T-helper 1 cell treated with Interleukin-12 subunit alpha and Interleukin-12 subunit beta and Interleukin-4 antibody, amounts not matched to agents 30 μg/mL and 1 μg/mL, for 36 hours (primary cell): ENCODE measurements around the gene TRAPPC2L.

ENCODE experiments used
- H3K27ac Mint-ChIP-seq: one replicate; pipeline ENCODE4 v1.8.0; 2021; ENCODE audit warnings: mild to moderate bottlenecking, mixed read lengths
- H3K27me3 Mint-ChIP-seq: one replicate; pipeline ENCODE4 v1.8.0; 2021; ENCODE audit warnings: low read depth, mixed read lengths
- H3K36me3 Mint-ChIP-seq: one replicate; pipeline ENCODE4 v1.8.0; 2021; ENCODE audit warnings: low read depth, mixed read lengths
- H3K4me1 Mint-ChIP-seq: one replicate; pipeline ENCODE4 v1.8.0; 2021; ENCODE audit warnings: low read depth, mixed read lengths
- H3K4me3 Mint-ChIP-seq: one replicate; pipeline ENCODE4 v1.8.0; 2021; ENCODE audit warnings: mild to moderate bottlenecking, moderate library complexity, mixed read lengths
- H3K9me3 Mint-ChIP-seq: one replicate; pipeline ENCODE4 v1.8.0; 2021; ENCODE audit warnings: mixed read lengths

Gene TRAPPC2L

DNA sequence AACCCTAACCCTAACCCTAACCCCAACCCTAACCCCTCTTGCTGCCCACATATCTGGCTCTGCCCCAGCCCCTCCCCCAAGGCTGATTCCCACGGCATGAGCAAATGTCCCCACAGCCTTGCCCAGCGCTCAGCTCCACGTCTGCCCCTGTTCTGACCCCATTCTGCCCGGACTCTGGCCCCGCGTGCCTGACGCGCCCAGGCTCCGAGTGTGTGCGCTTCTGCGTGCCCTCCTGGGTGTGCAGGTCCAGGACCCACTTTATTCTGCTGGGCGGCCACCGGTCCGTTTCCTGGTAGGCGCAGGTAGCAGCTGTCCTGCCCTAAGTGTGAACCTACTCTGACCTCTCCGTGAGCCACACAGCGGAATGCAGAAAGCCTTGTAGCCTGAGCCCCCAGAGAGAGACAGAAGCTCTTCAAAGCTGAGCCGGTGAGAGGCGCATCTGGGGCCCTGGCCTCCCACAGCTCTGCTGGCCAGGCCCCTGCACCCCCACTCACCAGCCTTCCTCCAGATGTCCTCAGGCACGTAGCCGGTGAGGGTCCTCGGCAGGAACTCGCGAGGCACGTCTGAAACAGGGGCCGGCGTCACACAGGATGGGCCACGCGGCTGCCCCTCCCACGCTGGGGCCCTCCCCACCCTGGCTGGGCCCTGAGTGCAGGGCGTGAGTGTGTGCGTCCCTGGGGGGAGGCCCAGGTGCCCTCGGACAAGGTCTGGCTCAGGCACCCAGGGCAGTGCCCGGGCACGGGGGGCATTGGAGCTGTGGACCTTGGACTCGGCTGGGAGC is 23.5 kb downstream of the TRAPPC2L start:
- H3K4me3 Mint-ChIP-seq: no peak overlapping the region
- no peaks in the 10 kb centered on the region for H3K36me3 Mint-ChIP-seq
- H3K9me3 Mint-ChIP-seq: no peaks in the 10 kb centered on the region
- H3K27me3 Mint-ChIP-seq: no peaks in the 10 kb centered on the region
- peaks cover 3% of the 10 kb centered on the region for H3K4me1 Mint-ChIP-seq
- H3K27ac Mint-ChIP-seq: no peak overlapping the region

GRCh38 chr16:88881007-88881615 is 24.2 kb downstream of the TRAPPC2L start:
- Mint-ChIP-seq H3K4me1 (peaks cover 3% of the 10 kb centered on the region), H3K4me3 (no peak overlapping the region), H3K27me3 (no peaks in the 10 kb centered on the region), H3K27ac (no peak overlapping the region), H3K36me3 (no peaks in the 10 kb centered on the region), H3K9me3 (no peaks in the 10 kb centered on the region)

DNA sequence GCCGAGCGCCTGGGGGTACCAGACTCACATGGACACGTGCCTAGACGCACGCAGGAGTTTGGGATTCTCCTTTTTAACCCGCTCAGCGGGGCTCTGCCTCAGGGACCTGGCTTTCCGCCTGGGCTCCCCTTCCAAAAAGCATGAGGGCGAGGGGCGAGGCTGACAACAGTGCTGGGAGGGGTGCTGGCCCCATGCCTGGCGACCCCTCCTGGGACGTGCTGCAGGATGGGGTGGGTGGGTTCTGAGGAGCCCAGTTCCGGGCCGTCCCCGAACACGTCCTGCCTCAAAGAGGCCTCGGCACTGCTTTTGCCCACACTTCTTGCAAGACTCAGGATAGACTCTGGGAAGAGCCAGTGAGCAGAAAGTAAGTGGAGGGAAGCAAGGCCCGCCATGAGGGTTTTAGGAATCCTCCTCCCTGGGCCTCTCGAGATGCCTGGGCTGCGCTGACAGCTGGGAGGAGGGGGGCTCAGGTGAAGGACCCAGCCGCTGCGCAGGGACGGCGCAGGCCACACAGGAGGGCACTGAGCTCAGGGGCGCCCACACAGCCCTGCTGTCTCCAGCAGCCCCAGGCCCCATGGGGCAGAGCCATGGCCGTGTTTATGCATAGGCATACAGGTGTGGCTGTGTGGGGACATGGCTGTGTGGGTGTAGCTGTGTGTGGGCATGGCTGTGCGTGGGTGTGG is 24.9 kb downstream of the TRAPPC2L start:
- no peaks in the 10 kb centered on the region for H3K9me3 Mint-ChIP-seq
- H3K4me1 Mint-ChIP-seq: peaks cover 3% of the 10 kb centered on the region
- H3K27ac Mint-ChIP-seq: no peak overlapping the region
- H3K27me3 Mint-ChIP-seq: no peaks in the 10 kb centered on the region
- no peak overlapping the region for H3K4me3 Mint-ChIP-seq
- no peaks in the 10 kb centered on the region for H3K36me3 Mint-ChIP-seq

- Mint-ChIP-seq H3K36me3 (no peaks in the 10 kb centered on the region), H3K4me3 (no peak overlapping the region), H3K27ac (no peak overlapping the region)
Measured at GRCh38 chr16:88882358-88883030, 25.6 kb downstream of the TRAPPC2L start.

GRCh38 chr16:88883117-88883895 is 26.4 kb downstream of the TRAPPC2L start:
- Mint-ChIP-seq H3K27me3 (no peaks in the 10 kb centered on the region), H3K4me1 (peaks cover 3% of the 10 kb centered on the region), H3K9me3 (no peaks in the 10 kb centered on the region), H3K4me3 (no peak overlapping the region), H3K27ac (no peak overlapping the region), H3K36me3 (no peaks in the 10 kb centered on the region)

More at GRCh38 chr16:88882358-88883030, 25.6 kb downstream of the TRAPPC2L start:
- Mint-ChIP-seq H3K27me3 (no peaks in the 10 kb centered on the region), H3K4me1 (peaks cover 3% of the 10 kb centered on the region), H3K9me3 (no peaks in the 10 kb centered on the region)

- Mint-ChIP-seq H3K36me3 (no peaks in the 10 kb centered on the region), H3K9me3 (no peaks in the 10 kb centered on the region), H3K27ac (no peak overlapping the region), H3K4me1 (peaks cover 3% of the 10 kb centered on the region), H3K27me3 (no peaks in the 10 kb centered on the region), H3K4me3 (no peak overlapping the region)
Measured at GRCh38 chr16:88883946-88884345, 27.0 kb downstream of the TRAPPC2L start.

- Mint-ChIP-seq H3K9me3 (no peaks in the 10 kb centered on the region), H3K27me3 (no peaks in the 10 kb centered on the region), H3K4me1 (peaks cover 3% of the 10 kb centered on the region), H3K4me3 (no peak overlapping the region), H3K27ac (no peak overlapping the region), H3K36me3 (no peaks in the 10 kb centered on the region)
Measured at GRCh38 chr16:88884569-88885271, 27.8 kb downstream of the TRAPPC2L start.

GRCh38 chr16:88885693-88886280 is 28.9 kb downstream of the TRAPPC2L start:
- H3K9me3 Mint-ChIP-seq: no peaks in the 10 kb centered on the region
- no peaks in the 10 kb centered on the region for H3K27me3 Mint-ChIP-seq
- H3K4me1 Mint-ChIP-seq: peaks cover 3% of the 10 kb centered on the region
- no peak overlapping the region for H3K27ac Mint-ChIP-seq
- no peaks in the 10 kb centered on the region for H3K36me3 Mint-ChIP-seq
- no peak overlapping the region for H3K4me3 Mint-ChIP-seq

GRCh38 chr16:88886420-88886844 is 29.5 kb downstream of the TRAPPC2L start:
- H3K27ac Mint-ChIP-seq: no peak overlapping the region
- no peak overlapping the region for H3K4me3 Mint-ChIP-seq
- H3K36me3 Mint-ChIP-seq: no peaks in the 10 kb centered on the region
- no peaks in the 10 kb centered on the region for H3K27me3 Mint-ChIP-seq
- peaks cover 3% of the 10 kb centered on the region for H3K4me1 Mint-ChIP-seq
- no peaks in the 10 kb centered on the region for H3K9me3 Mint-ChIP-seq

GRCh38 chr16:88886845-88887521 is 30.1 kb downstream of the TRAPPC2L start:
- Mint-ChIP-seq H3K4me3 (no peak overlapping the region), H3K9me3 (no peaks in the 10 kb centered on the region), H3K27me3 (no peaks in the 10 kb centered on the region), H3K4me1 (peaks cover 3% of the 10 kb centered on the region), H3K36me3 (no peaks in the 10 kb centered on the region), H3K27ac (no peak overlapping the region)

- Mint-ChIP-seq H3K4me1 (no peaks in the 10 kb centered on the region), H3K4me3 (no peak overlapping the region), H3K27ac (no peak overlapping the region), H3K27me3 (no peaks in the 10 kb centered on the region), H3K9me3 (no peaks in the 10 kb centered on the region), H3K36me3 (no peaks in the 10 kb centered on the region)
Measured at GRCh38 chr16:88888057-88888456, 31.1 kb downstream of the TRAPPC2L start.

- Mint-ChIP-seq H3K4me3 (no peak overlapping the region), H3K36me3 (no peaks in the 10 kb centered on the region), H3K9me3 (no peaks in the 10 kb centered on the region), H3K27ac (no peak overlapping the region), H3K4me1 (no peaks in the 10 kb centered on the region), H3K27me3 (no peaks in the 10 kb centered on the region)
Measured at GRCh38 chr16:88888461-88889387, 31.8 kb downstream of the TRAPPC2L start.
